ENCODE data around the gene LRTM1. TPM values are rescaled to one million over a fixed set of nuclear protein-coding genes. Genes with fewer than 3 reads are reported as not detected.

LRTM1 gene
- total RNA-seq, 2 donors from 2014 or later, result not detected

DNA sequence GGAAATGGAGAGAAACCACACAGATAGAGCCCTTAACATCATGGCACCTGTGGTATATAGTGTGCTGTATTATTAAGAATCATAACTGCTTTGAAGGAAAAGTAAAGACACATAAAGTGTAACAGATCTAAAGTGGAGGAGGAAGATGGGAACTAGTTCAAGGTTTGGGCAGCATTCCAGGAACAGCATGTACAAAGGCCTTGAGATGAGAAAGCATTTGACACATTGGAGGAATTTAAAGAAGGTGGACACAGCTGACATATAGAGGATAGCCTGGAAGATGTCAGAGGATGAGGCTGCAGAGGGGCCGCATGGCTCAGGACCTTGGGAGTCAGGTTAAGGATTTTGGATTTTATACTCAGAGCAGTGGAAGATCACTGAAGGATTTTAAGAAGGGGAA, 39.0 kb downstream of the LRTM1 start:
- TF ChIP-seq, protein P1, sequence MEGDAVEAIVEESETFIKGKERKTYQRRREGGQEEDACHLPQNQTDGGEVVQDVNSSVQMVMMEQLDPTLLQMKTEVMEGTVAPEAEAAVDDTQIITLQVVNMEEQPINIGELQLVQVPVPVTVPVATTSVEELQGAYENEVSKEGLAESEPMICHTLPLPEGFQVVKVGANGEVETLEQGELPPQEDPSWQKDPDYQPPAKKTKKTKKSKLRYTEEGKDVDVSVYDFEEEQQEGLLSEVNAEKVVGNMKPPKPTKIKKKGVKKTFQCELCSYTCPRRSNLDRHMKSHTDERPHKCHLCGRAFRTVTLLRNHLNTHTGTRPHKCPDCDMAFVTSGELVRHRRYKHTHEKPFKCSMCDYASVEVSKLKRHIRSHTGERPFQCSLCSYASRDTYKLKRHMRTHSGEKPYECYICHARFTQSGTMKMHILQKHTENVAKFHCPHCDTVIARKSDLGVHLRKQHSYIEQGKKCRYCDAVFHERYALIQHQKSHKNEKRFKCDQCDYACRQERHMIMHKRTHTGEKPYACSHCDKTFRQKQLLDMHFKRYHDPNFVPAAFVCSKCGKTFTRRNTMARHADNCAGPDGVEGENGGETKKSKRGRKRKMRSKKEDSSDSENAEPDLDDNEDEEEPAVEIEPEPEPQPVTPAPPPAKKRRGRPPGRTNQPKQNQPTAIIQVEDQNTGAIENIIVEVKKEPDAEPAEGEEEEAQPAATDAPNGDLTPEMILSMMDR (IDR thresholded peaks at IDR 0.05), result no peak
- no peak for TF ChIP-seq POLR2A (IDR thresholded peaks at IDR 0.05)
- Histone ChIP-seq H3K27ac (no peak overlapping the region), H3K9me3 (no peaks in the 10 kb centered on the region), H3K4me3 (no peak overlapping the region), H3K36me3 (replicated peaks in 1 of 2; ENCODE audit: insufficient read depth in 1 of 2, low read depth in 2 of 2) (no peaks in the 10 kb centered on the region), H3K4me1 (peaks cover 11% of the 10 kb centered on the region), H3K27me3 (no peaks in the 10 kb centered on the region)
- DNase-seq, result no peak
- WGBS, 2 donors, result 78 to 79% methylated on average over 1 of the region's 1 CpG
- intact Hi-C loops (cut with DNase I), result no loop called here
- ATAC-seq, result no peak

DNA sequence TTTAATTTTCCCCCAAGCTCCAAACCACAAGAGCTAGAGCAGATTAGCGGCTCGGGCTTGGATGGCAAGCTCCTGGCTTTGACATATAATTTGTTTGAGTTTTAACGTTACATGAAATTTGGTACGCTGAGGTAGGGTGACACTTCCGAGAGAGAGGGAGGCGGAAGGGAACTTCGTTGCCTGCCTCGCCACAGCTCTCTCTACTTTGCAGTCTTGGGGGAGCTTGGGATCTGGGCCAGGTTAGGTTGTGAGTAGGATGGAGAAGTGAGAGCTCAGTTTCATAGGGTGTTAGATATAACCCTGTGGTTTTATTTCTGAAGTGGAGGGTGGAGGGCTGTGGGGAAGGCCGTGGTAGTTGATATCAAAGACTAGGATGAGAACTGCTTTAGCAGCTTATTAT, 39.7 kb downstream of the LRTM1 start:
- no peaks in the 10 kb centered on the region for H3K9me3 ChIP-seq
- no peaks in the 10 kb centered on the region for H3K27me3 ChIP-seq
- no peak overlapping the region for H3K4me3 ChIP-seq
- WGBS, 2 donors, result 79 to 86% methylated on average over 9 of the region's 9 CpGs
- TF ChIP-seq, protein P1 (IDR thresholded peaks at IDR 0.05), result no peak
- TF ChIP-seq POLR2A (IDR thresholded peaks at IDR 0.05), result no peak
- ATAC-seq (no peak), DNase-seq (no peak)
- peaks cover 11% of the 10 kb centered on the region for H3K4me1 ChIP-seq
- no peak overlapping the region for H3K27ac ChIP-seq
- no peaks in the 10 kb centered on the region for H3K36me3 ChIP-seq (replicated peaks in 1 of 2; ENCODE audit: insufficient read depth in 1 of 2, low read depth in 2 of 2)
- intact Hi-C loops (cut with DNase I), result no loop called here

DNA sequence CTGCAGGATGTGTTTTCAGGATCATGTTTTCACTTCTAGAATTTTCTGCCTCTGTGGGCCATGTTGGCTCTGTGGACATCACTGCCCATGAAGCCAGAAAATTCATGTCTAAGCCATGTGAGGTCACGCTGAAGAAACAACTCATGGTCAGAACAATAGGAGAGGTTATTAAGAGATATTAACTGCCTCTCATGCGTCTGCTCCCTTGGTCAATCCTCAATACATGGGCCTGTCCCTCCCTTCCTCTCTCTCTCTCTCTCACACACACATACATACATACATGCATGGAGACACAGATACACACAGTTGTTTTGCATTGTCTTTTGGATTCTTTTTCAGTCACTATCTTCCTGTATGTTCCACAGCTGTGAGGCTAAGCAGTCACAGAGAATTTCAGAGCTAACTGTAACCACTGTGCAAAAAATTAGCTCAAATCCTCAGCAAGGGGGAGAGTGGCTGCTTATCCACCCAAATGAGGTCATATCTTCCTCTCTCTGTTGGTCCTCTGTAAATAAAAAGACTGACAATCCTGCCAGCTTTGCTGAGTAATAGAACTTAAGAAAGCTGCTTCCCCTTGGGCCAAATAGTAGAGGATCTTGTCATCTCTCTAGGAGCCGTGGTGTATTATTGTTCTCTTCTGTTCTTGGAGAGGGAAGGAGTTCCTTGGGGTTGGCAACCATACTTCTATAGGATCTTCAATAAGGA, 45.6 kb downstream of the LRTM1 start:
- Histone ChIP-seq H3K4me3 (no peak overlapping the region), H3K9me3 (no peaks in the 10 kb centered on the region), H3K27ac (no peak overlapping the region), H3K36me3 (replicated peaks in 1 of 2; ENCODE audit: insufficient read depth in 1 of 2, low read depth in 2 of 2) (no peaks in the 10 kb centered on the region), H3K4me1 (no peaks in the 10 kb centered on the region), H3K27me3 (no peaks in the 10 kb centered on the region)
- WGBS, 2 donors, result 46 to 47% methylated on average over 3 of the region's 3 CpGs
- ATAC-seq, result no peak
- TF ChIP-seq POLR2A (IDR thresholded peaks at IDR 0.05), result no peak
- TF ChIP-seq, protein P1 (IDR thresholded peaks at IDR 0.05), result no peak
- intact Hi-C loops (cut with DNase I), result no loop called here
- DNase-seq, result no peak

DNA sequence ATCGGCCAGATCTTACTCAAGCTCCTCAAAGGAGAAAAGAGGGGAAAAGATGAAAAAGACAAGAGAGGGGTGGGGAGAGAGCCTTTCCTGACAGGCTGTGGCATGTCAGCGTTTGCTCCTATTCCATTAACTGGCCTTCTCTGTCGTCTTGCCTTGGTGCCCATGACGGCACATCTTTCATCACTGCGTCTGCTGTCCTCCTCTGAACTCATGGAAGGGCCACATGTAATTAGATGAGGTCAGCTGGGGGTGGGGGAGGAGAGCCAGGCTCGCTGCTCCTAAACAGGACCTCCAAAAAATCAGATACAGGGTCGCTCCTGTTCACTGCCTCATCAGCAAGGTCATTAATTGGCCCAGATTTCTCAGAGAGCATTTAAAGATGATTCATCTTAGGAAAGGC, 49.7 kb downstream of the LRTM1 start:
- Histone ChIP-seq H3K4me3 (no peak overlapping the region), H3K4me1 (no peaks in the 10 kb centered on the region), H3K27me3 (no peaks in the 10 kb centered on the region), H3K27ac (no peak overlapping the region), H3K9me3 (no peaks in the 10 kb centered on the region), H3K36me3 (replicated peaks in 1 of 2; ENCODE audit: insufficient read depth in 1 of 2, low read depth in 2 of 2) (no peaks in the 10 kb centered on the region)
- WGBS, 2 donors, result 52 to 61% methylated on average over 7 of the region's 7 CpGs
- ATAC-seq, result no peak
- DNase-seq, result no peak
- intact Hi-C loops (cut with DNase I), result no loop called here
- TF ChIP-seq, protein P1 (IDR thresholded peaks at IDR 0.05), result no peak
- no peak for TF ChIP-seq POLR2A (IDR thresholded peaks at IDR 0.05)

DNA sequence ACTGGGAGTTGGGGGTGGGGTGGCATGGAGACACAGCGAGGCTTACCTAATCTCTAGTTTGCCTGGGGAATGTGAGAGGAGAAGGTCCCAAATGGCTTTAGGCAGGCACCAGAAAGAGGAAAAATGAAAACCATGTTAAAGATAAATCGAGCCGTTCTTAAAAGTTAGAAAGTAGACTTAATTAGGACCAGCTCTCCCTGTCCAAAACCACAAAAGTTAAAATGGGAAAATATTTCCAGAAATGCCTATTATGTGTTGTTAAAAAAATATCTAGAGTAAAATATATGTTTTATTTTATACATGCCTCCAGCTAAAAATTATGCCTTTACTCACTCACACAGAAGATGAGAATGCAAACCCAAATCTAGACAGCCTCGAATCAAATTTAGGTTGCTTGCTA, 50.1 kb downstream of the LRTM1 start:
- no peak for ATAC-seq
- no peaks in the 10 kb centered on the region for H3K36me3 ChIP-seq (replicated peaks in 1 of 2; ENCODE audit: insufficient read depth in 1 of 2, low read depth in 2 of 2)
- TF ChIP-seq, protein P1 (IDR thresholded peaks at IDR 0.05), result no peak
- no peak for TF ChIP-seq POLR2A (IDR thresholded peaks at IDR 0.05)
- no peak for DNase-seq
- intact Hi-C loops (cut with DNase I), result no loop called here
- no peaks in the 10 kb centered on the region for H3K27me3 ChIP-seq
- H3K4me3 ChIP-seq, result no peak overlapping the region
- no peak overlapping the region for H3K27ac ChIP-seq
- no peaks in the 10 kb centered on the region for H3K4me1 ChIP-seq
- no peaks in the 10 kb centered on the region for H3K9me3 ChIP-seq
- 68 to 70% methylated on average over 4 of the region's 4 CpGs for WGBS, 2 donors

Data from body of pancreas (tissue), 4 donors.